Neural cell (in vitro differentiated cells): ENCODE results near the gene DGLUCY. TPM values are rescaled to one million over a fixed set of nuclear protein-coding genes. Genes with fewer than 3 reads are reported as not detected.
"Not testable (repeated sequence)": the region's sequence is repeated elsewhere in the genome, so short reads cannot be mapped to it uniquely, and the experiment has no call there.

ENCODE experiments used
- H2AFZ ChIP-seq: fragments of 200-600, 300-800 bp; sonication (generic), shearing (Covaris generic); 2 replicates; pipeline ENCODE4 v1.6.0; 2014; ENCODE audit warnings: low read depth, mild to moderate bottlenecking, antibody characterized with exemption, low read length, moderate library complexity
- H3F3A ChIP-seq: fragments of 200-600 bp; shearing (Covaris generic); 2 replicates; pipeline ENCODE4 v1.6.1; 2016; ENCODE audit warnings: mild to moderate bottlenecking, moderate library complexity, mixed read lengths, antibody characterized with exemption, low read length; ENCODE audit not compliant: insufficient read depth, poor library complexity, severe bottlenecking
- H3K27ac ChIP-seq: fragments of 200-600, 300-800 bp; sonication (generic), shearing (Covaris generic); 2 replicates; pipeline ENCODE4 v1.5.1; 2014; ENCODE audit warnings: mild to moderate bottlenecking, low read length, moderate library complexity
- H3K27me3 ChIP-seq: fragments of 300-800, 200-600 bp; sonication (generic), shearing (Covaris generic); 2 replicates; pipeline ENCODE4 v1.6.0; 2014; ENCODE audit warnings: mild to moderate bottlenecking, low read depth, low read length, moderate library complexity; ENCODE audit not compliant: insufficient read depth
- H3K36me3 ChIP-seq: fragments of 300-800, 200-600 bp; sonication (generic), shearing (Covaris generic); 2 replicates; pipeline ENCODE4 v1.5.1; 2014; ENCODE audit warnings: mild to moderate bottlenecking, antibody characterized with exemption, low read length, moderate library complexity; ENCODE audit not compliant: insufficient read depth
- H3K4me2 ChIP-seq: fragments of 300-800, 200-600 bp; sonication (generic), shearing (Covaris generic); 2 replicates; pipeline ENCODE4 v1.6.0; 2014; ENCODE audit warnings: mild to moderate bottlenecking, low read length
- H3K4me3 ChIP-seq: fragments of 300-800, 200-600 bp; sonication (generic), shearing (Covaris generic); 2 replicates; pipeline ENCODE4 v1.5.1; 2014; ENCODE audit warnings: mild to moderate bottlenecking, low read length, moderate library complexity
- H3K79me2 ChIP-seq: fragments of 200-600 bp; shearing (Covaris generic); replicated peaks from 2 replicates; pipeline ENCODE4 v1.6.0; 2014; ENCODE audit warnings: mild to moderate bottlenecking, low read length, moderate library complexity; ENCODE audit not compliant: insufficient read depth
- H3K9ac ChIP-seq: fragments of 300-800, 200-600 bp; sonication (generic), shearing (Covaris generic); 2 replicates; pipeline ENCODE4 v1.6.1; 2016; ENCODE audit warnings: mild to moderate bottlenecking, low read length, mixed read lengths
- H3K9me2 ChIP-seq: fragments of 200-600 bp; shearing (Covaris generic); 2 replicates; pipeline ENCODE4 v1.6.1; 2016; ENCODE audit warnings: mild to moderate bottlenecking, low read length, mixed read lengths; ENCODE audit not compliant: insufficient read depth
- H3K9me3 ChIP-seq: fragments of 200-600, 300-800 bp; sonication (generic), shearing (Covaris generic); 2 replicates; pipeline ENCODE4 v1.6.1; 2016; ENCODE audit warnings: mild to moderate bottlenecking, mixed run types, low read length, moderate library complexity, mixed read lengths
- H4K20me1 ChIP-seq: fragments of 200-600 bp; shearing (Covaris generic); 2 replicates; pipeline ENCODE4 v1.6.1; 2016; ENCODE audit warnings: mild to moderate bottlenecking, mixed run types; ENCODE audit not compliant: insufficient read depth
- EP300 ChIP-seq: fragments of 450-650 bp; conservative IDR thresholded peaks from 2 replicates; pipeline ENCODE4 v1.6.1; 2014; ENCODE audit warnings: antibody characterized with exemption, mild to moderate bottlenecking, moderate library complexity; ENCODE audit not compliant: poor library complexity, severe bottlenecking
- MXI1 ChIP-seq: fragments of 450-650 bp; conservative IDR thresholded peaks from 2 replicates; pipeline ENCODE4 v1.6.1; 2014; ENCODE audit warnings: antibody characterized with exemption, mild to moderate bottlenecking; ENCODE audit not compliant: poor library complexity, severe bottlenecking
- POLR2AphosphoS5 ChIP-seq: IDR thresholded peaks from 2 replicates; pipeline ENCODE4 v1.6.1; 2012
- RAD21 ChIP-seq: fragments of 450-650 bp; conservative IDR thresholded peaks from 2 replicates; pipeline ENCODE4 v1.6.1; 2014; ENCODE audit warnings: antibody characterized with exemption, mild to moderate bottlenecking, moderate library complexity
- SMC3 ChIP-seq: fragments of 450-650 bp; conservative IDR thresholded peaks from 2 replicates; pipeline ENCODE4 v1.6.1; 2014; ENCODE audit warnings: antibody characterized with exemption, mild to moderate bottlenecking, moderate library complexity; ENCODE audit not compliant: poor library complexity
- polyA plus RNA-seq: library from polyadenylated mRNA; depleted of rRNA; stranded (reverse); fragments of >200 nt; gene quantifications from 2 replicates; pipeline ENCODE4 v1.2.3, GENCODE V29; 2014
- TF ChIP-seq, protein P1 (sequence below): IDR thresholded peaks from 2 replicates; pipeline ENCODE4 v1.6.1; 2012; ENCODE audit warnings: borderline replicate concordance

Gene DGLUCY
- polyA plus RNA-seq, 1 donor from 2014 or later, result 30.5 TPM

DNA sequence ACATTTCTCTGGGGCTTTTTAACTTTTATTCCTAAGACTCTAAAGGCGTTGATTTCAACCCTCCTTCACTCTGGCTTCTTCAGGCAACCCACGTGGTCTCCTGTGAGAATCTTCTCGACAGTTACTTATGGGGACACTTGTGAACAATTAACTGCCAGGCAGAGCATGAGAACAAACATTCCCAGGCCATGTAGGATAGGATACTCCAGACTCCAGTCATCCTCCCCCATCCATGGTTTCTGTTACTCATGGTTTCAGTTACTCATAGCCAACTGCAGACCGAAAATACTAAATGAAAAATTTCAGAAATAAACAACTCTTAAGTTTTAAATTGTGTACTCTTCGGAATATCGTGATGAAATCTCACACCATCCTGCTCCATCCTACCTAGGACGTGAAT is 111.2 kb downstream of the DGLUCY start:
- TF ChIP-seq POLR2AphosphoS5, result no peak
- no peak for TF ChIP-seq MXI1
- no peak for TF ChIP-seq EP300
- TF ChIP-seq RAD21, result no peak
- H2AFZ ChIP-seq, result no peak overlapping the region

DNA sequence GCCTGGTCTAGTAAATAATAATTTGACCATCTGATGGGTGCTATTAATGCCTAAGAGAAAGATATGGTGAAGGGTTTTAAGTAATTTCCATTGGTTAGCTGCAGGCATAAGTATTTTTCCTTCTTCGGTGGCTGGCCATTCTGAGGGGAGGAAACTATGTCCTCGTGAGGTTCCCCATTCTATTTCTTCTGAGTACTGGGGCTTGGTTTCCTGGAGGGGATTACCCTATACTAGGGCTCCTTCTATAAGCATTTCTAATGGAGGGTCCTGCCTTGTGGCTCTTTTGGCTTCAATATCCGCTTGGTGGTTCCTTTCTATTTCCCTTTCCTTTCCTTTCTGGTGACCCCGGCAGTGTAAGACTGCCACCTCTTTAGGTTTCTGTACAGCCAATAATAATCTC is 112.5 kb downstream of the DGLUCY start:
- not testable (repeated sequence) for H3K27me3 ChIP-seq, H4K20me1 ChIP-seq, H3K79me2 ChIP-seq, H2AFZ ChIP-seq, H3K9me3 ChIP-seq, H3K9ac ChIP-seq, H3F3A ChIP-seq, H3K27ac ChIP-seq, H3K9me2 ChIP-seq, H3K36me3 ChIP-seq, H3K4me3 ChIP-seq, H3K4me2 ChIP-seq

More for the DNA sequence above, 111.2 kb downstream of the DGLUCY start:
- Histone ChIP-seq H3K9me3 (no peaks in the 10 kb centered on the region), H3K4me3 (no peak overlapping the region), H3K79me2 (no peaks in the 10 kb centered on the region), H3K4me2 (no peak overlapping the region), H3K9me2 (no peaks in the 10 kb centered on the region), H3K27me3 (no peaks in the 10 kb centered on the region), H3K9ac (no peak overlapping the region), H3K27ac (no peak overlapping the region), H3F3A (no peaks in the 10 kb centered on the region), H4K20me1 (no peaks in the 10 kb centered on the region), H3K36me3 (no peaks in the 10 kb centered on the region)

DNA sequence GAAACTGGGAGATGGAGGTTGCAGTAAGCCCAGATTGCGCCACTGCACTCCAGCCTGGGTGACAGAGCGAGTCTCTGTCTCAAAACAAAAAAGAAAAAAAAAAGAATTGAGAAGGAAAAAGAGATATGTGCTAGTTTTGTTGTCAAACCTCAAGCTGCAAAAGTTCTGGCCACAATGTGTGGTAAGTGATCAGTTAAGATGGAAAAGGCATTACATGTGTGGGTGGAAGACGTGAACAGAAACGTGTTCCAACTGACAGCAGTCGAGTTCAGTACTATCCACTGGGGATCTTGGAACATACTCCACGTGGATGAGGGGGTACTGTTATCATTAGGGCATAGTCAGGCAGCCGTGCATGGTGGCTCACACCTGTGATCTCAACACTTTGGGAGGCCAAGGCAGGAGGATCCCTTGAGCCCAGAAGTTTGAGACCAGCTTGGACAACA is 113.3 kb downstream of the DGLUCY start:
- Histone ChIP-seq H3K9ac (no peak overlapping the region), H3F3A (no peaks in the 10 kb centered on the region), H4K20me1 (no peaks in the 10 kb centered on the region)

More for the DNA sequence above, 113.3 kb downstream of the DGLUCY start:
- Histone ChIP-seq H2AFZ (no peak overlapping the region), H3K79me2 (no peaks in the 10 kb centered on the region), H3K4me2 (no peak overlapping the region), H3K36me3 (no peaks in the 10 kb centered on the region), H3K9me3 (no peaks in the 10 kb centered on the region), H3K4me3 (no peak overlapping the region), H3K9me2 (no peaks in the 10 kb centered on the region), H3K27me3 (no peaks in the 10 kb centered on the region), H3K27ac (no peak overlapping the region)
- TF ChIP-seq MXI1 (no peak), SMC3 (no peak)
- TF ChIP-seq, protein P1, sequence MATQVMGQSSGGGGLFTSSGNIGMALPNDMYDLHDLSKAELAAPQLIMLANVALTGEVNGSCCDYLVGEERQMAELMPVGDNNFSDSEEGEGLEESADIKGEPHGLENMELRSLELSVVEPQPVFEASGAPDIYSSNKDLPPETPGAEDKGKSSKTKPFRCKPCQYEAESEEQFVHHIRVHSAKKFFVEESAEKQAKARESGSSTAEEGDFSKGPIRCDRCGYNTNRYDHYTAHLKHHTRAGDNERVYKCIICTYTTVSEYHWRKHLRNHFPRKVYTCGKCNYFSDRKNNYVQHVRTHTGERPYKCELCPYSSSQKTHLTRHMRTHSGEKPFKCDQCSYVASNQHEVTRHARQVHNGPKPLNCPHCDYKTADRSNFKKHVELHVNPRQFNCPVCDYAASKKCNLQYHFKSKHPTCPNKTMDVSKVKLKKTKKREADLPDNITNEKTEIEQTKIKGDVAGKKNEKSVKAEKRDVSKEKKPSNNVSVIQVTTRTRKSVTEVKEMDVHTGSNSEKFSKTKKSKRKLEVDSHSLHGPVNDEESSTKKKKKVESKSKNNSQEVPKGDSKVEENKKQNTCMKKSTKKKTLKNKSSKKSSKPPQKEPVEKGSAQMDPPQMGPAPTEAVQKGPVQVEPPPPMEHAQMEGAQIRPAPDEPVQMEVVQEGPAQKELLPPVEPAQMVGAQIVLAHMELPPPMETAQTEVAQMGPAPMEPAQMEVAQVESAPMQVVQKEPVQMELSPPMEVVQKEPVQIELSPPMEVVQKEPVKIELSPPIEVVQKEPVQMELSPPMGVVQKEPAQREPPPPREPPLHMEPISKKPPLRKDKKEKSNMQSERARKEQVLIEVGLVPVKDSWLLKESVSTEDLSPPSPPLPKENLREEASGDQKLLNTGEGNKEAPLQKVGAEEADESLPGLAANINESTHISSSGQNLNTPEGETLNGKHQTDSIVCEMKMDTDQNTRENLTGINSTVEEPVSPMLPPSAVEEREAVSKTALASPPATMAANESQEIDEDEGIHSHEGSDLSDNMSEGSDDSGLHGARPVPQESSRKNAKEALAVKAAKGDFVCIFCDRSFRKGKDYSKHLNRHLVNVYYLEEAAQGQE, result no peak
